GM21825 (cell line): Measurements from ENCODE around the gene DEGS2.
A peak's percentile ranks its signal among the peaks of the same experiment; 100 is the strongest.
"Not testable (repeated sequence)": the region's sequence is repeated elsewhere in the genome, so short reads cannot be mapped to it uniquely, and the experiment has no call there.

Experiments used
- ATAC-seq: cut with Tn5 transposase; IDR thresholded peaks from one replicate; pipeline ENCODE4 v1.9.1; 2021; ENCODE audit warnings: mild to moderate bottlenecking, moderate library complexity; ENCODE audit not compliant: unreplicated experiment

The DEGS2 gene

GRCh38 chr14:100159094-100159864 is at the start of gene DEGS2:
Gene DEGS2 (minus strand): TSS chr14:100159645. CDS start chr14:100159587, 58 bp downstream.
- ATAC-seq: peak; percentile 51

GRCh38 chr14:100208136-100208535 is 48.7 kb upstream of the DEGS2 start:
- not testable (repeated sequence) for ATAC-seq

- not testable (repeated sequence) for ATAC-seq
Measured at GRCh38 chr14:100207588-100207987, 48.1 kb upstream of the DEGS2 start.

GRCh38 chr14:100204835-100205167 is 45.4 kb upstream of the DEGS2 start:
- ATAC-seq: not testable (repeated sequence)

- no peak for ATAC-seq
Measured at GRCh38 chr14:100203962-100204834, 44.8 kb upstream of the DEGS2 start.

GRCh38 chr14:100203146-100203545 is 43.7 kb upstream of the DEGS2 start:
- no peak for ATAC-seq

- no peak for ATAC-seq
Measured at GRCh38 chr14:100202712-100203111, 43.3 kb upstream of the DEGS2 start.

- no peak for ATAC-seq
Measured at GRCh38 chr14:100201701-100202100, 42.3 kb upstream of the DEGS2 start.

- no peak for ATAC-seq
Measured at GRCh38 chr14:100200311-100200710, 40.9 kb upstream of the DEGS2 start.

GRCh38 chr14:100199240-100199860 is 39.9 kb upstream of the DEGS2 start:
- ATAC-seq: no peak

GRCh38 chr14:100193417-100194357 is 34.2 kb upstream of the DEGS2 start:
- no peak for ATAC-seq

GRCh38 chr14:100192672-100193416 is 33.4 kb upstream of the DEGS2 start:
- ATAC-seq: peak; percentile 97

- no peak for ATAC-seq
Measured at GRCh38 chr14:100192250-100192671, 32.8 kb upstream of the DEGS2 start.

GRCh38 chr14:100191584-100192249 is 32.3 kb upstream of the DEGS2 start:
- ATAC-seq: no peak

- no peak for ATAC-seq
Measured at GRCh38 chr14:100190126-100190525, 30.7 kb upstream of the DEGS2 start.

GRCh38 chr14:100188392-100189030 is 29.1 kb upstream of the DEGS2 start:
- no peak for ATAC-seq

GRCh38 chr14:100187247-100187833 is 27.9 kb upstream of the DEGS2 start:
- ATAC-seq: no peak

- ATAC-seq: not testable (repeated sequence)
Measured at GRCh38 chr14:100181876-100182551, 22.6 kb upstream of the DEGS2 start.
